CD14-positive monocyte (primary cell): ENCODE results near the gene CLIP4. TPM values are rescaled to one million over a fixed set of nuclear protein-coding genes. Genes with fewer than 3 reads are reported as not detected.

Experiments used
- DNase-seq, 3 donors: peaks; one replicate each; pipeline ENCODE4 v3.0.0-alpha.2; 2011 to 2022
- H2AFZ ChIP-seq: 2 replicates; pipeline ENCODE4 v1.6.0; 2012; ENCODE audit warnings: mild to moderate bottlenecking, low read depth, low read length, inconsistent platforms; ENCODE audit not compliant: insufficient read depth, poor library complexity, severe bottlenecking
- H3K27ac ChIP-seq, 2 donors: 1 replicate in 1 of 2; 2 replicates in 1 of 2; pipeline ENCODE4 v1.5.1; 2012 to 2013; ENCODE audit warnings: low read length in 2 of 2, control low read depth in 1 of 2, inconsistent platforms in 1 of 2, low read depth in 1 of 2, mild to moderate bottlenecking in 1 of 2
- H3K27me3 ChIP-seq, 2 donors: one replicate each; pipeline versions ENCODE4 v1.6.0 to v1.6.1; 2011 to 2013; ENCODE audit warnings: low read length in 2 of 2; ENCODE audit not compliant: control insufficient read depth in 2 of 2, insufficient read depth in 2 of 2
- H3K36me3 ChIP-seq, 2 donors: replicated peaks in 1 of 2; 1 replicate in 1 of 2; 2 replicates in 1 of 2; pipeline versions ENCODE4 v1.5.1 to v1.6.1; 2012 to 2013; ENCODE audit warnings: low read length in 2 of 2, control low read depth in 1 of 2, inconsistent platforms in 1 of 2, mild to moderate bottlenecking in 1 of 2; ENCODE audit not compliant: insufficient read depth in 2 of 2, control insufficient read depth in 1 of 2
- H3K4me1 ChIP-seq, 2 donors: 1 replicate in 1 of 2; 2 replicates in 1 of 2; pipeline versions ENCODE4 v1.5.1 to v1.6.1; 2012 to 2013; ENCODE audit warnings: low read length in 2 of 2, control low read depth in 1 of 2, inconsistent platforms in 1 of 2, mild to moderate bottlenecking in 1 of 2, moderate library complexity in 1 of 2; ENCODE audit not compliant: insufficient read depth in 2 of 2, control insufficient read depth in 1 of 2
- H3K4me2 ChIP-seq: replicated peaks from 2 replicates; pipeline ENCODE3; 2012; ENCODE audit warnings: low read length, moderate library complexity, mild to moderate bottlenecking; ENCODE audit not compliant: poor library complexity, severe bottlenecking; ENCODE audit errors: extremely low read depth
- H3K4me3 ChIP-seq, 3 experiments: fragments of 200-600 bp in 1 of 3; sonication (generic) in 1 of 3; replicated peaks in 1 of 3; 1 replicate in 2 of 3; 2 replicates in 1 of 3; pipeline ENCODE4 v1.5.1; 2011 to 2013; ENCODE audit warnings: low read length in 3 of 3, mild to moderate bottlenecking in 3 of 3, control low read depth in 2 of 3, low read depth in 2 of 3, inconsistent platforms in 1 of 3, moderate library complexity in 1 of 3
- H3K79me2 ChIP-seq: 2 replicates; pipeline ENCODE4 v1.6.0; 2012; ENCODE audit warnings: mild to moderate bottlenecking, control low read depth, inconsistent platforms, low read length, moderate library complexity; ENCODE audit not compliant: insufficient read depth
- H3K9ac ChIP-seq: 2 replicates; pipeline ENCODE4 v1.6.0; 2017; ENCODE audit warnings: low read length, mild to moderate bottlenecking; ENCODE audit not compliant: insufficient read depth, poor library complexity, severe bottlenecking
- H3K9me3 ChIP-seq, 2 donors: replicated peaks in 1 of 2; 1 replicate in 1 of 2; 2 replicates in 1 of 2; pipeline versions ENCODE4 v1.5.1 to v1.6.1; 2012 to 2013; ENCODE audit warnings: low read length in 2 of 2, control low read depth in 1 of 2; ENCODE audit not compliant: control insufficient read depth in 1 of 2, insufficient read depth in 1 of 2
- H4K20me1 ChIP-seq: 2 replicates; pipeline ENCODE4 v1.6.0; 2012; ENCODE audit warnings: mild to moderate bottlenecking, low read length, control low read depth, moderate library complexity; ENCODE audit not compliant: insufficient read depth
- H3K27ac Mint-ChIP-seq, 7 donors: one replicate each; pipeline ENCODE4 v1.8.0; 2020; ENCODE audit warnings: mild to moderate bottlenecking in 7 of 7, mixed read lengths in 7 of 7, moderate library complexity in 6 of 7, inconsistent platforms in 2 of 7
- H3K27me3 Mint-ChIP-seq, 3 donors: one replicate each; pipeline ENCODE4 v1.8.0; 2021 to 2022; ENCODE audit warnings: low read depth in 3 of 3, mild to moderate bottlenecking in 3 of 3, mixed read lengths in 3 of 3, moderate library complexity in 3 of 3, inconsistent platforms in 1 of 3
- H3K36me3 Mint-ChIP-seq, 2 donors: one replicate each; pipeline ENCODE4 v1.8.0; 2020; ENCODE audit warnings: mixed read lengths in 2 of 2, inconsistent platforms in 1 of 2, mild to moderate bottlenecking in 1 of 2
- H3K4me1 Mint-ChIP-seq: one replicate; pipeline ENCODE4 v1.8.0; 2020; ENCODE audit warnings: mild to moderate bottlenecking, mixed read lengths
- H3K4me3 Mint-ChIP-seq, 2 donors: one replicate each; pipeline ENCODE4 v1.8.0; 2020; ENCODE audit warnings: mild to moderate bottlenecking in 2 of 2, mixed read lengths in 2 of 2, moderate library complexity in 1 of 2
- H3K9me3 Mint-ChIP-seq, 7 donors: one replicate each; pipeline ENCODE4 v1.8.0; 2020 to 2022; ENCODE audit warnings: mixed read lengths in 7 of 7, mild to moderate bottlenecking in 6 of 7, moderate library complexity in 6 of 7, inconsistent platforms in 2 of 7
- WGBS: methylation state at CpG from one replicate; pipeline ENCODE4 v1.1.5; 2013; ENCODE audit warnings: missing lambda C conversion rate; ENCODE audit not compliant: insufficient coverage; 5-methylcytosine and 5-hydroxymethylcytosine counted together
- intact Hi-C, 2 donors: fragments of 100-400 bp; cut with micrococcal nuclease; formaldehyde crosslinking; loops; one replicate each; pipeline versions ENCODE4 v1.15.0 to v1.15.1; 2023
- polyA plus RNA-seq, 3 donors: library from polyadenylated mRNA; depleted of rRNA in 1 of 3; unstranded in 2 of 3; stranded (reverse) in 1 of 3; fragments of 300-500 nt in 2 of 3; fragments of >200 nt in 1 of 3; fragmentation: Illumina TruSeq in 2 of 3; gene quantifications; 1 replicate in 2 of 3; 2 replicates in 1 of 3; pipeline ENCODE4 v1.2.3, GENCODE V29; 2012 to 2021
- TF ChIP-seq, protein P1 (sequence below): fragments of 200-600 bp; IDR thresholded peaks from one replicate; pipeline ENCODE4 v1.8.0; 2022; ENCODE audit warnings: antibody characterized with exemption, mild to moderate bottlenecking

The CLIP4 gene
- polyA plus RNA-seq, 3 donors: 19.6 to 29.8 (median 21.7) TPM

GRCh38 chr2:29184531-29184930 lies 69.3 kb downstream of the CLIP4 start:
- H3K36me3 ChIP-seq: peaks cover 15 to 27% of the 10 kb centered on the region in 2 donors
- DNase-seq: no peak

GRCh38 chr2:29186817-29187216 lies 71.6 kb downstream of the CLIP4 start:
- no peak for DNase-seq
- peaks cover 3 to 6% (median 5%) of the 10 kb centered on the region in 7 donors for H3K9me3 Mint-ChIP-seq
- no peaks in the 10 kb centered on the region for H3K79me2 ChIP-seq
- intact Hi-C loops: no loop called here
- H3K4me3 ChIP-seq: no peak overlapping the region
- H3K4me1 Mint-ChIP-seq: peaks cover 5% of the 10 kb centered on the region
- H3K27me3 ChIP-seq: no peaks in the 10 kb centered on the region
- H3K4me1 ChIP-seq: no peaks in the 10 kb centered on the region
- WGBS: no CpG with 5 or more reads among the region's 1 CpG
- peaks cover 0 to 1% (median 0%) of the 10 kb centered on the region in 3 donors for H3K27me3 Mint-ChIP-seq
- no peak overlapping the region for H3K27ac ChIP-seq
- H3K36me3 Mint-ChIP-seq: peaks cover 19 to 23% of the 10 kb centered on the region in 2 donors
- no peaks in the 10 kb centered on the region for H4K20me1 ChIP-seq
- H2AFZ ChIP-seq: no peak overlapping the region
- H3K36me3 ChIP-seq: peaks cover 6 to 14% of the 10 kb centered on the region in 2 donors
- peaks cover 0 to 5% of the 10 kb centered on the region in 2 donors for H3K9me3 ChIP-seq
- no peak overlapping the region for H3K4me3 Mint-ChIP-seq
- no peak overlapping the region for H3K4me2 ChIP-seq
- no peak overlapping the region for H3K9ac ChIP-seq
- no peak overlapping the region for H3K27ac Mint-ChIP-seq
- TF ChIP-seq, protein P1, sequence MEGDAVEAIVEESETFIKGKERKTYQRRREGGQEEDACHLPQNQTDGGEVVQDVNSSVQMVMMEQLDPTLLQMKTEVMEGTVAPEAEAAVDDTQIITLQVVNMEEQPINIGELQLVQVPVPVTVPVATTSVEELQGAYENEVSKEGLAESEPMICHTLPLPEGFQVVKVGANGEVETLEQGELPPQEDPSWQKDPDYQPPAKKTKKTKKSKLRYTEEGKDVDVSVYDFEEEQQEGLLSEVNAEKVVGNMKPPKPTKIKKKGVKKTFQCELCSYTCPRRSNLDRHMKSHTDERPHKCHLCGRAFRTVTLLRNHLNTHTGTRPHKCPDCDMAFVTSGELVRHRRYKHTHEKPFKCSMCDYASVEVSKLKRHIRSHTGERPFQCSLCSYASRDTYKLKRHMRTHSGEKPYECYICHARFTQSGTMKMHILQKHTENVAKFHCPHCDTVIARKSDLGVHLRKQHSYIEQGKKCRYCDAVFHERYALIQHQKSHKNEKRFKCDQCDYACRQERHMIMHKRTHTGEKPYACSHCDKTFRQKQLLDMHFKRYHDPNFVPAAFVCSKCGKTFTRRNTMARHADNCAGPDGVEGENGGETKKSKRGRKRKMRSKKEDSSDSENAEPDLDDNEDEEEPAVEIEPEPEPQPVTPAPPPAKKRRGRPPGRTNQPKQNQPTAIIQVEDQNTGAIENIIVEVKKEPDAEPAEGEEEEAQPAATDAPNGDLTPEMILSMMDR: no peak

More at GRCh38 chr2:29184531-29184930, 69.3 kb downstream of the CLIP4 start:
- Mint-ChIP-seq H3K36me3 (peaks cover 26 to 31% of the 10 kb centered on the region in 2 donors), H3K4me1 (peaks cover 5% of the 10 kb centered on the region), H3K9me3 (peaks cover 3 to 6% (median 5%) of the 10 kb centered on the region in 7 donors), H3K27me3 (no peaks in the 10 kb centered on the region), H3K27ac (no peak overlapping the region), H3K4me3 (no peak overlapping the region)
- Histone ChIP-seq H3K4me3 (no peak overlapping the region), H3K4me1 (no peaks in the 10 kb centered on the region), H3K79me2 (no peaks in the 10 kb centered on the region), H4K20me1 (no peaks in the 10 kb centered on the region), H3K4me2 (no peak overlapping the region), H3K27ac (no peak overlapping the region), H2AFZ (no peak overlapping the region), H3K9me3 (peaks cover 0 to 5% of the 10 kb centered on the region in 2 donors), H3K9ac (no peak overlapping the region), H3K27me3 (no peaks in the 10 kb centered on the region)
- intact Hi-C loops: no loop called here
- TF ChIP-seq, protein P1: no peak
- WGBS: 100% methylated on average over 1 of the region's 6 CpGs
